Caco-2 (cell line): ENCODE results near the gene DDAH2. TPM values are rescaled to one million over a fixed set of nuclear protein-coding genes. Genes with fewer than 3 reads are reported as not detected.

Experiments
- BruUV-seq: library from RNA; stranded (reverse); fragments of 400-500 nt; replicated peaks from 2 replicates; lab custom pipeline; 2021; lab: Mats Ljungman, UMichigan
- CTCF ChIA-PET: fragments of 300-600 bp; sonication (Branson Sonifier 250); formaldehyde crosslinking; loops from one replicate; lab custom pipeline; 2022; ENCODE audit warnings: antibody characterized with exemption; lab: Charles Lee
- POLR2A ChIA-PET: fragments of 300-600 bp; sonication (Branson Sonifier 250); formaldehyde crosslinking; loops from one replicate; lab custom pipeline; 2022; ENCODE audit warnings: antibody characterized with exemption; lab: Charles Lee
- DNase-seq, 2 experiments: peaks; one replicate each; pipeline versions ENCODE4 v3.0.0 to v3.0.0-alpha.2; 2020 to 2022
- H3K27me3 ChIP-seq: replicated peaks from 2 replicates; pipeline ENCODE4 v1.6.0; 2011; ENCODE audit warnings: low read length; ENCODE audit not compliant: control insufficient read depth, insufficient read depth
- H3K36me3 ChIP-seq: 2 replicates; pipeline ENCODE4 v1.5.1; 2011; ENCODE audit warnings: low read length; ENCODE audit not compliant: control insufficient read depth, insufficient read depth
- H3K4me1 ChIP-seq: fragments of 250-450 bp; sonication (Bioruptor Pico); 2 replicates; pipeline ENCODE4 v1.5.1; 2020; ENCODE audit warnings: mild to moderate bottlenecking
- H3K4me3 ChIP-seq: 2 replicates; pipeline ENCODE4 v1.5.1; 2011; ENCODE audit warnings: low read depth, mild to moderate bottlenecking, control low read depth, low read length
- H3K9me3 ChIP-seq: fragments of 250-450 bp; sonication (Bioruptor Pico); 2 replicates; pipeline ENCODE4 v1.5.1; 2020; ENCODE audit warnings: mild to moderate bottlenecking, moderate library complexity
- H3K27ac Mint-ChIP-seq: one replicate; pipeline ENCODE4 v1.8.0; 2022; ENCODE audit warnings: mixed read lengths; ENCODE audit not compliant: unreplicated experiment
- H3K27me3 Mint-ChIP-seq: one replicate; pipeline ENCODE4 v1.8.0; 2022; ENCODE audit warnings: mixed read lengths; ENCODE audit not compliant: insufficient read depth, unreplicated experiment
- H3K36me3 Mint-ChIP-seq: one replicate; pipeline ENCODE4 v1.8.0; 2022; ENCODE audit warnings: mild to moderate bottlenecking, mixed read lengths; ENCODE audit not compliant: insufficient read depth, unreplicated experiment
- H3K4me1 Mint-ChIP-seq: one replicate; pipeline ENCODE4 v1.8.0; 2022; ENCODE audit warnings: low read depth, mixed read lengths; ENCODE audit not compliant: unreplicated experiment
- H3K4me3 Mint-ChIP-seq: one replicate; pipeline ENCODE4 v1.8.0; 2022; ENCODE audit warnings: mild to moderate bottlenecking, moderate library complexity, mixed read lengths; ENCODE audit not compliant: unreplicated experiment
- H3K9me3 Mint-ChIP-seq: one replicate; pipeline ENCODE4 v1.8.0; 2022; ENCODE audit warnings: mixed read lengths; ENCODE audit not compliant: unreplicated experiment
- CTCF ChIP-seq, 2 experiments: fragments of 200-600 bp in 1 of 2; IDR thresholded peaks; 1 replicate in 1 of 2; 2 replicates in 1 of 2; pipeline versions ENCODE4 v1.5.1 to v1.8.0; 2011 to 2022; ENCODE audit warnings: antibody characterized with exemption in 1 of 2, control low read depth in 1 of 2, inconsistent platforms in 1 of 2, low read depth in 1 of 2, low read length in 1 of 2, mild to moderate bottlenecking in 1 of 2, moderate library complexity in 1 of 2; ENCODE audit not compliant: insufficient read depth in 1 of 2, severe bottlenecking in 1 of 2, unreplicated experiment in 1 of 2
- intact Hi-C: fragments of 100-400 bp; cut with micrococcal nuclease; formaldehyde crosslinking; loops from one replicate; pipeline ENCODE4 v1.10.0; 2022; ENCODE audit not compliant: unreplicated experiment
- total RNA-seq: library from RNA; stranded (reverse); gene quantifications from 2 replicates; pipeline ENCODE4 v1.2.3, GENCODE V29; 2022

The DDAH2 gene
- total RNA-seq, 1 experiment from 2014 or later, result 82.4 TPM

- no peak for DNase-seq
- no peaks in the 10 kb centered on the region for H3K9me3 Mint-ChIP-seq
- H3K27me3 Mint-ChIP-seq, result no peaks in the 10 kb centered on the region
- no peaks in the 10 kb centered on the region for H3K27me3 ChIP-seq
- intact Hi-C loops, result no loop called here
- H3K36me3 ChIP-seq, result no peaks in the 10 kb centered on the region
- H3K27ac Mint-ChIP-seq, result peak overlapping the region; percentile 98
- POLR2A ChIA-PET, result interaction anchor here (0.6 to 3.6 kb wide), 16 partner anchors 11 to 135 kb away, joined by 3 to 32 read pairs (median 3); partner anchors contain the start of genes C6orf47, DDAH2, GPANK1 and HSPA1A
- no peak for TF ChIP-seq CTCF (IDR thresholded peaks at IDR 0.05; ENCODE audit: insufficient read depth in 1 of 2, low read depth in 1 of 2, low read length in 1 of 2, severe bottlenecking in 1 of 2, unreplicated experiment in 1 of 2)
- H3K4me1 Mint-ChIP-seq, result peaks cover 22% of the 10 kb centered on the region
- H3K36me3 Mint-ChIP-seq, result peaks cover 51% of the 10 kb centered on the region
- H3K4me3 ChIP-seq, result peak overlapping the region; percentile 69
- H3K4me3 Mint-ChIP-seq, result peak overlapping the region; percentile 95
- H3K9me3 ChIP-seq, result no peaks in the 10 kb centered on the region
- CTCF ChIA-PET, result interaction anchor here (0.6 to 3.8 kb wide), 8 partner anchors 11 to 158 kb away, joined by 3 to 32 read pairs (median 4); partner anchors contain the start of genes DDAH2 and LSM2
- H3K4me1 ChIP-seq, result peaks cover 23% of the 10 kb centered on the region
- BruUV-seq, result TSS peak; percentile 32
Measured at GRCh38 chr6:31740397-31741223, 11.5 kb upstream of the DDAH2 start.

GRCh38 chr6:31739639-31740396 lies 10.7 kb upstream of the DDAH2 start, which contains the start of gene MSH5:
MSH5 (plus strand) TSS chr6:31740005; CDS start chr6:31740467, 462 bp downstream.
- no peaks in the 10 kb centered on the region for H3K36me3 ChIP-seq
- BruUV-seq, result no TSS peak
- H3K27me3 Mint-ChIP-seq, result no peaks in the 10 kb centered on the region
- H3K4me3 Mint-ChIP-seq, result peak within 1 kb of the TSS; percentile 95
- ChIA-PET POLR2A (interaction anchor here (0.5 to 3.6 kb wide), 16 partner anchors 10 to 1231 kb away, joined by 3 to 59 read pairs (median 10); partner anchors contain the start of genes C6orf47, DDAH2, GPANK1 and HSPA1A), CTCF (interaction anchor here (0.6 to 3.8 kb wide), 11 partner anchors 10 to 141 kb away, joined by 3 to 32 read pairs (median 5); partner anchors contain the start of genes DDAH2, LSM2 and LY6G5C)
- peaks cover 22% of the 10 kb centered on the region for H3K4me1 Mint-ChIP-seq
- no peaks in the 10 kb centered on the region for H3K9me3 Mint-ChIP-seq
- H3K4me1 ChIP-seq, result peaks cover 23% of the 10 kb centered on the region
- peaks cover 54% of the 10 kb centered on the region for H3K36me3 Mint-ChIP-seq
- H3K4me3 ChIP-seq, result peak within 1 kb of the TSS; percentile 69
- TF ChIP-seq CTCF (IDR thresholded peaks at IDR 0.05; ENCODE audit: insufficient read depth in 1 of 2, low read depth in 1 of 2, low read length in 1 of 2, severe bottlenecking in 1 of 2, unreplicated experiment in 1 of 2), result no peak
- H3K9me3 ChIP-seq, result no peaks in the 10 kb centered on the region
- DNase-seq, result peak; percentile 99
- H3K27ac Mint-ChIP-seq, result peak within 1 kb of the TSS; percentile 98
- intact Hi-C loops, result loop anchor here (1.0 to 5.0 kb wide), 5 partner anchors 23 to 193 kb away; partner anchors contain the start of genes ABHD16A, ATP6V1G2, CSNK2B and LY6G5B
- H3K27me3 ChIP-seq, result no peaks in the 10 kb centered on the region
